ENCODE results near the gene MORN5. TPM values are rescaled to one million over a fixed set of nuclear protein-coding genes. Genes with fewer than 3 reads are reported as not detected.

Gene MORN5
- total and polyA plus RNA-seq, 4 donors = not detected

DNA sequence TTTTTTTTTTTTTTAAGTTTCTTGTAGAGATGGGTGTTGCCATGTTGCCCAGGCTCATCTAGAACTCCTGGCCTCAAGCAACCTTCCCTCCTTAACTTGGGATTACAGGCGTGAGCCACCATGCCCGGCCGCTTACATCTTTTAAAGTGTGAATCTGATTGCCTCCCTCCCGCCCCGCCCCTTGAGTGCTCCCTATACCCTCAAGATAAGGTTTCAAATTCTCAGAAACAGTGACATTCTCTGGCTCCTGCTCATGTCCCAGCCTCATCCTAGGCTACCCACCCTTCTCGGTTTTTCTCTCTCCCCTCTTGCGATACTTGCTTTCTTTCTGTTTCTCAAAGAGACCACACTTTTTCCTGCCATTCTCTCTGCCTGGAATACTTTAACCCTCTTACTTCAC lies 12.4 kb downstream of the MORN5 start (continued):
- TF ChIP-seq SP1 (IDR thresholded peaks at IDR 0.05) (no peak), YY1 (IDR thresholded peaks at IDR 0.05) (no peak)

DNA sequence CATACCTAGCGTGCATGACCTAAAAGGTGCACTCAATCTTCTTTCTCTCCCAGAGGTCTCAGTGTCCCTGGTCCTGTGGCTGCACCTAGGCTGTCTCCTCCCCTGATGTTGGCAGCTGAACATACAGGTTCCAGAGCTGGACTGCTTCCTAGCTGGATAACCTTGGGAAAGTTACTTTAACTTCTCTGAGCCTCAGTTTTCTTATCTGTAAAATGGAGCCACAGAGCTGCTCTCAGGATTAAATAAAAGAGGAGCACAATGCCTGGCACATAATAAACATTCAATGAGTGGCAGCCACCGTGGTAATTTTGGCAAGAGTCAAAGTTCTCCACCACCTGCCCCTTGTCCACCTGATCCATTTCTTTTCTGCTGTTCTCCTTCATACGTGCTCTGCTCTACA lies 14.0 kb downstream of the MORN5 start:
- TF ChIP-seq JUND (IDR thresholded peaks at IDR 0.05) (no peak), HNF4A (conservative IDR thresholded peaks at IDR 0.05) (no peak), GABPA (IDR thresholded peaks at IDR 0.05 in 1 of 2, conservative IDR thresholded peaks at IDR 0.05 in 1 of 2) (no peak), TAF1 (conservative IDR thresholded peaks at IDR 0.05) (no peak), RAD21 (IDR thresholded peaks at IDR 0.05) (no peak), HNF4G (IDR thresholded peaks at IDR 0.05) (no peak), RXRA (IDR thresholded peaks at IDR 0.05) (no peak)
- TF ChIP-seq, protein P1, sequence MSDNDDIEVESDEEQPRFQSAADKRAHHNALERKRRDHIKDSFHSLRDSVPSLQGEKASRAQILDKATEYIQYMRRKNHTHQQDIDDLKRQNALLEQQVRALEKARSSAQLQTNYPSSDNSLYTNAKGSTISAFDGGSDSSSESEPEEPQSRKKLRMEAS (IDR thresholded peaks at IDR 0.05) = no peak
- TF ChIP-seq, protein P2, sequence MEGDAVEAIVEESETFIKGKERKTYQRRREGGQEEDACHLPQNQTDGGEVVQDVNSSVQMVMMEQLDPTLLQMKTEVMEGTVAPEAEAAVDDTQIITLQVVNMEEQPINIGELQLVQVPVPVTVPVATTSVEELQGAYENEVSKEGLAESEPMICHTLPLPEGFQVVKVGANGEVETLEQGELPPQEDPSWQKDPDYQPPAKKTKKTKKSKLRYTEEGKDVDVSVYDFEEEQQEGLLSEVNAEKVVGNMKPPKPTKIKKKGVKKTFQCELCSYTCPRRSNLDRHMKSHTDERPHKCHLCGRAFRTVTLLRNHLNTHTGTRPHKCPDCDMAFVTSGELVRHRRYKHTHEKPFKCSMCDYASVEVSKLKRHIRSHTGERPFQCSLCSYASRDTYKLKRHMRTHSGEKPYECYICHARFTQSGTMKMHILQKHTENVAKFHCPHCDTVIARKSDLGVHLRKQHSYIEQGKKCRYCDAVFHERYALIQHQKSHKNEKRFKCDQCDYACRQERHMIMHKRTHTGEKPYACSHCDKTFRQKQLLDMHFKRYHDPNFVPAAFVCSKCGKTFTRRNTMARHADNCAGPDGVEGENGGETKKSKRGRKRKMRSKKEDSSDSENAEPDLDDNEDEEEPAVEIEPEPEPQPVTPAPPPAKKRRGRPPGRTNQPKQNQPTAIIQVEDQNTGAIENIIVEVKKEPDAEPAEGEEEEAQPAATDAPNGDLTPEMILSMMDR (IDR thresholded peaks at IDR 0.05; ENCODE audit: low read depth, low read length, missing input control) = no peak
- Histone ChIP-seq H3K9ac (ENCODE audit: low read depth in 1 of 2, low read length in 2 of 2) (no peak overlapping the region), H3K27me3 (ENCODE audit: control insufficient read depth in 4 of 4, insufficient read depth in 4 of 4, low read length in 3 of 4) (peaks cover 0 to 3% (median 0%) of the 10 kb centered on the region in 4 donors), H3K9me3 (ENCODE audit: control insufficient read depth in 4 of 4, low read length in 3 of 4) (no peaks in the 10 kb centered on the region), H3K27ac (ENCODE audit: low read depth in 1 of 2, low read length in 2 of 2) (no peak overlapping the region), H3K36me3 (ENCODE audit: control insufficient read depth in 4 of 4, insufficient read depth in 3 of 4, low read depth in 1 of 4, low read length in 3 of 4) (no peaks in the 10 kb centered on the region), H3K4me1 (ENCODE audit: control insufficient read depth in 4 of 4, insufficient read depth in 4 of 4, low read length in 3 of 4) (no peaks in the 10 kb centered on the region), H3K4me3 (ENCODE audit: low read depth in 1 of 3, low read length in 3 of 3) (no peak overlapping the region)
- 71% methylated on average over 3 of the region's 3 CpGs for WGBS
- no peak for DNase-seq (ENCODE audit: low spot score)

DNA sequence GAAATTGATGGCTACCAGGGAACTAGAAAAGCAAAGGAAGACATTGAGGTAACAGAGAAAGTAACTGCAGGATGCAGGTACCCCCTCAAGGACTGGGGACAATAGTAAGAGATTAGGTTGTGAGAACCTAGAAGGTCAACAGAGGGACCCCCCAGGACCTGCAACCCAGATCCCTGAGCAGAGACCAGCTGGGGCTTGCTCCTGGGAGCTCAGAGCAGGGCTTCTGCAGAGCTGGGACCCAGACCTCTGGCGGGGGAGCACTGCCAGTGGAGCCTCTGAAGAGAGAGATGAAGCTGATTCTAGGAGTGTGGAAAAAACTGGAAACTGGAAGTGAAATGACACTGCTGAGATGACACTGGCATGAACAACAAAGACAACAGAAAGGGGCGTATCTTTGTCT lies 17.2 kb downstream of the MORN5 start:
- Histone ChIP-seq H3K9me3 (ENCODE audit: control insufficient read depth in 4 of 4, low read length in 3 of 4) (no peaks in the 10 kb centered on the region), H3K9ac (ENCODE audit: low read depth in 1 of 2, low read length in 2 of 2) (no peak overlapping the region), H3K27me3 (ENCODE audit: control insufficient read depth in 4 of 4, insufficient read depth in 4 of 4, low read length in 3 of 4) (peaks cover 0 to 4% (median 0%) of the 10 kb centered on the region in 4 donors), H3K36me3 (ENCODE audit: control insufficient read depth in 4 of 4, insufficient read depth in 3 of 4, low read depth in 1 of 4, low read length in 3 of 4) (no peaks in the 10 kb centered on the region), H3K27ac (ENCODE audit: low read depth in 1 of 2, low read length in 2 of 2) (no peak overlapping the region), H3K4me3 (ENCODE audit: low read depth in 1 of 3, low read length in 3 of 3) (no peak overlapping the region), H3K4me1 (ENCODE audit: control insufficient read depth in 4 of 4, insufficient read depth in 4 of 4, low read length in 3 of 4) (no peaks in the 10 kb centered on the region)
- TF ChIP-seq FOXA2 (IDR thresholded peaks at IDR 0.05) = no peak
- TF ChIP-seq, protein P2 (IDR thresholded peaks at IDR 0.05; ENCODE audit: low read depth, low read length, missing input control) = no peak
- TF ChIP-seq TAF1 (conservative IDR thresholded peaks at IDR 0.05) = no peak
- TF ChIP-seq, protein P1 (IDR thresholded peaks at IDR 0.05) = no peak
- TF ChIP-seq RAD21 (IDR thresholded peaks at IDR 0.05) = no peak
- TF ChIP-seq NR2F2 (IDR thresholded peaks at IDR 0.05) = no peak
- TF ChIP-seq, protein P3, sequence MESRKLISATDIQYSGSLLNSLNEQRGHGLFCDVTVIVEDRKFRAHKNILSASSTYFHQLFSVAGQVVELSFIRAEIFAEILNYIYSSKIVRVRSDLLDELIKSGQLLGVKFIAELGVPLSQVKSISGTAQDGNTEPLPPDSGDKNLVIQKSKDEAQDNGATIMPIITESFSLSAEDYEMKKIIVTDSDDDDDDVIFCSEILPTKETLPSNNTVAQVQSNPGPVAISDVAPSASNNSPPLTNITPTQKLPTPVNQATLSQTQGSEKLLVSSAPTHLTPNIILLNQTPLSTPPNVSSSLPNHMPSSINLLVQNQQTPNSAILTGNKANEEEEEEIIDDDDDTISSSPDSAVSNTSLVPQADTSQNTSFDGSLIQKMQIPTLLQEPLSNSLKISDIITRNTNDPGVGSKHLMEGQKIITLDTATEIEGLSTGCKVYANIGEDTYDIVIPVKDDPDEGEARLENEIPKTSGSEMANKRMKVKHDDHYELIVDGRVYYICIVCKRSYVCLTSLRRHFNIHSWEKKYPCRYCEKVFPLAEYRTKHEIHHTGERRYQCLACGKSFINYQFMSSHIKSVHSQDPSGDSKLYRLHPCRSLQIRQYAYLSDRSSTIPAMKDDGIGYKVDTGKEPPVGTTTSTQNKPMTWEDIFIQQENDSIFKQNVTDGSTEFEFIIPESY (IDR thresholded peaks at IDR 0.05) = no peak
- TF ChIP-seq HNF4G (IDR thresholded peaks at IDR 0.05) = no peak
- TF ChIP-seq JUND (IDR thresholded peaks at IDR 0.05) = no peak
- no peak for TF ChIP-seq HNF4A (conservative IDR thresholded peaks at IDR 0.05)
- no peak for TF ChIP-seq YY1 (IDR thresholded peaks at IDR 0.05)
- TF ChIP-seq FOXA1 (IDR thresholded peaks at IDR 0.05) = no peak
- no peak for TF ChIP-seq GABPA (IDR thresholded peaks at IDR 0.05 in 1 of 2, conservative IDR thresholded peaks at IDR 0.05 in 1 of 2)
- TF ChIP-seq, protein P4, sequence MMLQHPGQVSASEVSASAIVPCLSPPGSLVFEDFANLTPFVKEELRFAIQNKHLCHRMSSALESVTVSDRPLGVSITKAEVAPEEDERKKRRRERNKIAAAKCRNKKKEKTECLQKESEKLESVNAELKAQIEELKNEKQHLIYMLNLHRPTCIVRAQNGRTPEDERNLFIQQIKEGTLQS (IDR thresholded peaks at IDR 0.05) = no peak
- TF ChIP-seq SP1 (IDR thresholded peaks at IDR 0.05) = no peak
- no peak for TF ChIP-seq EGR1 (IDR thresholded peaks at IDR 0.05; ENCODE audit: low read depth in 2 of 2)
- TF ChIP-seq, protein P5, sequence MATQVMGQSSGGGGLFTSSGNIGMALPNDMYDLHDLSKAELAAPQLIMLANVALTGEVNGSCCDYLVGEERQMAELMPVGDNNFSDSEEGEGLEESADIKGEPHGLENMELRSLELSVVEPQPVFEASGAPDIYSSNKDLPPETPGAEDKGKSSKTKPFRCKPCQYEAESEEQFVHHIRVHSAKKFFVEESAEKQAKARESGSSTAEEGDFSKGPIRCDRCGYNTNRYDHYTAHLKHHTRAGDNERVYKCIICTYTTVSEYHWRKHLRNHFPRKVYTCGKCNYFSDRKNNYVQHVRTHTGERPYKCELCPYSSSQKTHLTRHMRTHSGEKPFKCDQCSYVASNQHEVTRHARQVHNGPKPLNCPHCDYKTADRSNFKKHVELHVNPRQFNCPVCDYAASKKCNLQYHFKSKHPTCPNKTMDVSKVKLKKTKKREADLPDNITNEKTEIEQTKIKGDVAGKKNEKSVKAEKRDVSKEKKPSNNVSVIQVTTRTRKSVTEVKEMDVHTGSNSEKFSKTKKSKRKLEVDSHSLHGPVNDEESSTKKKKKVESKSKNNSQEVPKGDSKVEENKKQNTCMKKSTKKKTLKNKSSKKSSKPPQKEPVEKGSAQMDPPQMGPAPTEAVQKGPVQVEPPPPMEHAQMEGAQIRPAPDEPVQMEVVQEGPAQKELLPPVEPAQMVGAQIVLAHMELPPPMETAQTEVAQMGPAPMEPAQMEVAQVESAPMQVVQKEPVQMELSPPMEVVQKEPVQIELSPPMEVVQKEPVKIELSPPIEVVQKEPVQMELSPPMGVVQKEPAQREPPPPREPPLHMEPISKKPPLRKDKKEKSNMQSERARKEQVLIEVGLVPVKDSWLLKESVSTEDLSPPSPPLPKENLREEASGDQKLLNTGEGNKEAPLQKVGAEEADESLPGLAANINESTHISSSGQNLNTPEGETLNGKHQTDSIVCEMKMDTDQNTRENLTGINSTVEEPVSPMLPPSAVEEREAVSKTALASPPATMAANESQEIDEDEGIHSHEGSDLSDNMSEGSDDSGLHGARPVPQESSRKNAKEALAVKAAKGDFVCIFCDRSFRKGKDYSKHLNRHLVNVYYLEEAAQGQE (IDR thresholded peaks at IDR 0.05) = no peak
- no peak for TF ChIP-seq RXRA (IDR thresholded peaks at IDR 0.05)
- no peak for DNase-seq (ENCODE audit: low spot score)
- WGBS = 80% methylated on average over 2 of the region's 2 CpGs

Measured in liver (tissue), 9 donors.